HEK293 (cell line): ENCODE measurements around the gene FADS6.

Experiments
- HOXA7 ChIP-seq: sonication (generic); formaldehyde crosslinking; IDR thresholded peaks from 2 replicates; pipeline ENCODE4 v1.8.1; 2022; ENCODE audit warnings: missing genetic modification reagents, borderline replicate concordance
- MYNN ChIP-seq: fragments of 450-650 bp; formaldehyde crosslinking; IDR thresholded peaks from 2 replicates; pipeline ENCODE4 v1.5.1; 2016; ENCODE audit warnings: missing biosample characterization, missing genetic modification characterization, borderline replicate concordance
- OSR2 ChIP-seq: fragments of 450-650 bp; formaldehyde crosslinking; IDR thresholded peaks from 2 replicates; pipeline ENCODE4 v1.5.1; 2016; ENCODE audit warnings: missing biosample characterization, missing genetic modification characterization
- PATZ1 ChIP-seq: fragments of 450-650 bp; formaldehyde crosslinking; IDR thresholded peaks from 2 replicates; pipeline ENCODE4 v1.5.1; 2016; ENCODE audit warnings: missing biosample characterization, missing genetic modification characterization
- ZNF138 ChIP-seq: fragments of 450-650 bp; formaldehyde crosslinking; IDR thresholded peaks from 2 replicates; pipeline ENCODE4 v1.5.1; 2016; ENCODE audit warnings: missing biosample characterization, missing genetic modification characterization, borderline replicate concordance
- ZNF280D ChIP-seq: fragments of 450-650 bp; formaldehyde crosslinking; IDR thresholded peaks from 2 replicates; pipeline ENCODE4 v1.5.1; 2016; ENCODE audit warnings: missing biosample characterization, missing genetic modification characterization
- ZNF311 ChIP-seq: fragments of 450-650 bp; formaldehyde crosslinking; IDR thresholded peaks from 2 replicates; pipeline ENCODE4 v1.5.1; 2017; ENCODE audit warnings: missing biosample characterization, missing genetic modification characterization, borderline replicate concordance
- ZNF639 ChIP-seq: fragments of 450-650 bp; formaldehyde crosslinking; IDR thresholded peaks from 2 replicates; pipeline ENCODE4 v1.5.1; 2016; ENCODE audit warnings: missing biosample characterization, missing genetic modification characterization
- ZNF747 ChIP-seq: fragments of 450-650 bp; formaldehyde crosslinking; IDR thresholded peaks from 2 replicates; pipeline ENCODE4 v1.5.1; 2016; ENCODE audit warnings: missing biosample characterization, missing genetic modification characterization
- ZNF768 ChIP-seq: fragments of 450-650 bp; formaldehyde crosslinking; IDR thresholded peaks from 2 replicates; pipeline ENCODE4 v1.5.1; 2018; ENCODE audit warnings: missing biosample characterization, mild to moderate bottlenecking, missing genetic modification characterization
- TF ChIP-seq, protein P1 (sequence below): fragments of 450-650 bp; formaldehyde crosslinking; IDR thresholded peaks from 2 replicates; pipeline ENCODE4 v1.5.1; 2016; ENCODE audit warnings: missing biosample characterization, missing genetic modification characterization
- TF ChIP-seq, protein P2 (sequence below): fragments of 450-650 bp; formaldehyde crosslinking; IDR thresholded peaks from 2 replicates; pipeline ENCODE4 v1.5.1; 2016; ENCODE audit warnings: missing biosample characterization, missing genetic modification characterization
- TF ChIP-seq, protein P3 (sequence below): fragments of 450-650 bp; formaldehyde crosslinking; IDR thresholded peaks from 2 replicates; pipeline ENCODE4 v1.5.1; 2017; ENCODE audit warnings: missing biosample characterization, missing genetic modification characterization

DNA sequence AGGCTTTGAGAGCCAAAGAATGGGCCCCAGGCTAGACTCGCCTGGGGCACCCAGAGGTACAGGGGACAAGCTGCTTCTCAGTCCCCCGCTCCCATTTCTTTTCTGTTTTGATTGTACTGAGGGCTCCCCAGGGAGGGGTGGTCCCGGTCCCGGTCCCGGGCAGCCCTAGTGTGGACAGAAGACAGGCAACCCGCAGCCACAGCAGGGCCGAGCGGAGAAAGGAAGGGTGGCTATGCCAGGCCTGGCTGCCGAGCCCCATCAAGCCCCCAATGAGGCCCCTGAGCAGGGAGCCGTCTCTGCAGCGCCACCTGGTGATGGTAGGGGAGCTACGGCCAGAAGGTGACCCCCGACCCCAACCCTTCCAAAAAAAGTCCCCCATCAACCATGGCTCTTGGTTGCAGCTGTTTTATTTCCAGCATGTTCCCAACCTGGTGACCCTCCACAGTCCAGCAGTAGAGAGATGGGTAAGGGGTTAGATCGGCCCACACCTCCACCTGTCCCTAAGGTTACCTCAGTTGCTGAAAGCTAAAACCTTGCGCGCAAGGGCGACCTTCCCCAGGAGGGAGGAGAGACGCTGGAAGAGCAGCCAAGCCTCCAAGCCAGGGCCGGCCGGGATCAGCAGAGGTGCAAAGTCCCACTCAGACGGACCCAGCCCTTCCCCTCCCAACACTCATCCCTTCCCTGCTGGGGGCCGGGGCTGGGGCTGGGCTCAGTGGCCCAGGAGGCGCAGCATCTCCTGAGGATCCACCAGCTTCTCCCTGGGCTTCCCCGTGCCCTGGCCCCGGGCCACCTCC lies 31.1 kb downstream of the FADS6 start:
- TF ChIP-seq, protein P1, sequence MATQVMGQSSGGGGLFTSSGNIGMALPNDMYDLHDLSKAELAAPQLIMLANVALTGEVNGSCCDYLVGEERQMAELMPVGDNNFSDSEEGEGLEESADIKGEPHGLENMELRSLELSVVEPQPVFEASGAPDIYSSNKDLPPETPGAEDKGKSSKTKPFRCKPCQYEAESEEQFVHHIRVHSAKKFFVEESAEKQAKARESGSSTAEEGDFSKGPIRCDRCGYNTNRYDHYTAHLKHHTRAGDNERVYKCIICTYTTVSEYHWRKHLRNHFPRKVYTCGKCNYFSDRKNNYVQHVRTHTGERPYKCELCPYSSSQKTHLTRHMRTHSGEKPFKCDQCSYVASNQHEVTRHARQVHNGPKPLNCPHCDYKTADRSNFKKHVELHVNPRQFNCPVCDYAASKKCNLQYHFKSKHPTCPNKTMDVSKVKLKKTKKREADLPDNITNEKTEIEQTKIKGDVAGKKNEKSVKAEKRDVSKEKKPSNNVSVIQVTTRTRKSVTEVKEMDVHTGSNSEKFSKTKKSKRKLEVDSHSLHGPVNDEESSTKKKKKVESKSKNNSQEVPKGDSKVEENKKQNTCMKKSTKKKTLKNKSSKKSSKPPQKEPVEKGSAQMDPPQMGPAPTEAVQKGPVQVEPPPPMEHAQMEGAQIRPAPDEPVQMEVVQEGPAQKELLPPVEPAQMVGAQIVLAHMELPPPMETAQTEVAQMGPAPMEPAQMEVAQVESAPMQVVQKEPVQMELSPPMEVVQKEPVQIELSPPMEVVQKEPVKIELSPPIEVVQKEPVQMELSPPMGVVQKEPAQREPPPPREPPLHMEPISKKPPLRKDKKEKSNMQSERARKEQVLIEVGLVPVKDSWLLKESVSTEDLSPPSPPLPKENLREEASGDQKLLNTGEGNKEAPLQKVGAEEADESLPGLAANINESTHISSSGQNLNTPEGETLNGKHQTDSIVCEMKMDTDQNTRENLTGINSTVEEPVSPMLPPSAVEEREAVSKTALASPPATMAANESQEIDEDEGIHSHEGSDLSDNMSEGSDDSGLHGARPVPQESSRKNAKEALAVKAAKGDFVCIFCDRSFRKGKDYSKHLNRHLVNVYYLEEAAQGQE (tag by site-specific recombination) = no peak
- TF ChIP-seq ZNF311 (tag by site-specific recombination) (no peak), HOXA7 (CRISPR knock-in tag) (no peak), ZNF768 (tag by site-specific recombination) (no peak), MYNN (no peak), PATZ1 (tag by site-specific recombination) (peak; percentile 75), ZNF639 (tag by site-specific recombination) (no peak), OSR2 (no peak), ZNF747 (no peak), ZNF280D (tag by site-specific recombination) (no peak), ZNF138 (tag by site-specific recombination) (no peak)
- TF ChIP-seq, protein P2, sequence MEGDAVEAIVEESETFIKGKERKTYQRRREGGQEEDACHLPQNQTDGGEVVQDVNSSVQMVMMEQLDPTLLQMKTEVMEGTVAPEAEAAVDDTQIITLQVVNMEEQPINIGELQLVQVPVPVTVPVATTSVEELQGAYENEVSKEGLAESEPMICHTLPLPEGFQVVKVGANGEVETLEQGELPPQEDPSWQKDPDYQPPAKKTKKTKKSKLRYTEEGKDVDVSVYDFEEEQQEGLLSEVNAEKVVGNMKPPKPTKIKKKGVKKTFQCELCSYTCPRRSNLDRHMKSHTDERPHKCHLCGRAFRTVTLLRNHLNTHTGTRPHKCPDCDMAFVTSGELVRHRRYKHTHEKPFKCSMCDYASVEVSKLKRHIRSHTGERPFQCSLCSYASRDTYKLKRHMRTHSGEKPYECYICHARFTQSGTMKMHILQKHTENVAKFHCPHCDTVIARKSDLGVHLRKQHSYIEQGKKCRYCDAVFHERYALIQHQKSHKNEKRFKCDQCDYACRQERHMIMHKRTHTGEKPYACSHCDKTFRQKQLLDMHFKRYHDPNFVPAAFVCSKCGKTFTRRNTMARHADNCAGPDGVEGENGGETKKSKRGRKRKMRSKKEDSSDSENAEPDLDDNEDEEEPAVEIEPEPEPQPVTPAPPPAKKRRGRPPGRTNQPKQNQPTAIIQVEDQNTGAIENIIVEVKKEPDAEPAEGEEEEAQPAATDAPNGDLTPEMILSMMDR (tag by site-specific recombination) = peak; percentile 59
- TF ChIP-seq, protein P3, sequence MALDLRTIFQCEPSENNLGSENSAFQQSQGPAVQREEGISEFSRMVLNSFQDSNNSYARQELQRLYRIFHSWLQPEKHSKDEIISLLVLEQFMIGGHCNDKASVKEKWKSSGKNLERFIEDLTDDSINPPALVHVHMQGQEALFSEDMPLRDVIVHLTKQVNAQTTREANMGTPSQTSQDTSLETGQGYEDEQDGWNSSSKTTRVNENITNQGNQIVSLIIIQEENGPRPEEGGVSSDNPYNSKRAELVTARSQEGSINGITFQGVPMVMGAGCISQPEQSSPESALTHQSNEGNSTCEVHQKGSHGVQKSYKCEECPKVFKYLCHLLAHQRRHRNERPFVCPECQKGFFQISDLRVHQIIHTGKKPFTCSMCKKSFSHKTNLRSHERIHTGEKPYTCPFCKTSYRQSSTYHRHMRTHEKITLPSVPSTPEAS = no peak
